ENCODE data around the gene KCNIP1. TPM values are rescaled to one million over a fixed set of nuclear protein-coding genes. Genes with fewer than 3 reads are reported as not detected.

KCNIP1 gene
- total RNA-seq, 1 experiment from 2014 or later: not detected

- no peak overlapping the region for H2AFZ ChIP-seq (ENCODE audit: low read depth, low read length, poor library complexity, severe bottlenecking)
- no peaks in the 10 kb centered on the region for H3K36me3 ChIP-seq (ENCODE audit: control insufficient read depth in 1 of 2, insufficient read depth in 2 of 2, low read length in 2 of 2)
- H3K9me3 ChIP-seq (ENCODE audit: control insufficient read depth in 1 of 2, insufficient read depth in 1 of 2, low read depth in 1 of 2, low read length in 2 of 2): no peaks in the 10 kb centered on the region
- no TSS peak for BruUV-seq (replicated peaks)
- RAD21 ChIA-PET (ENCODE audit: low non-redundant PET in 1 of 2, low total read pairs in 2 of 2, uncharacterized antibody in 2 of 2, unreplicated experiment in 2 of 2): no interaction called here
- H3K9me2 ChIP-seq (ENCODE audit: insufficient read depth): no peaks in the 10 kb centered on the region
- intact Hi-C loops (cut with micrococcal nuclease): no loop called here
- TF ChIP-seq ATF3 (IDR thresholded peaks at IDR 0.05) (no peak), ZNF274 (IDR thresholded peaks at IDR 0.05; ENCODE audit: low read depth, low read length) (no peak), POLR2A (IDR thresholded peaks at IDR 0.05; ENCODE audit: borderline replicate concordance, extremely low read depth, insufficient read depth, insufficient read length) (no peak), REST (IDR thresholded peaks at IDR 0.05; ENCODE audit: low read depth) (no peak), SIN3A (IDR thresholded peaks at IDR 0.05; ENCODE audit: low read depth) (no peak), ELF1 (IDR thresholded peaks at IDR 0.05; ENCODE audit: borderline replicate concordance, low read depth) (no peak), TCF7L2 (IDR thresholded peaks at IDR 0.05; ENCODE audit: borderline replicate concordance, extremely low read depth, insufficient read depth, insufficient read length) (no peak)
- no peaks in the 10 kb centered on the region for H3K4me1 ChIP-seq (ENCODE audit: control insufficient read depth in 1 of 2, insufficient read depth in 2 of 2, low read length in 2 of 2)
- H3K4me3 ChIP-seq (replicated peaks in 1 of 2; ENCODE audit: low read depth in 1 of 2, low read length in 2 of 2): no peak overlapping the region
- H3K79me2 ChIP-seq (ENCODE audit: insufficient read depth, low read length): no peaks in the 10 kb centered on the region
- 0 out of 2 replicates have a peak, but pooled peaks cover 3% of the 10 kb centered on the region for H3K27me3 ChIP-seq (ENCODE audit: insufficient read depth, low read length)
- no peak for ATAC-seq
- H3K9ac ChIP-seq (ENCODE audit: low read length): no peak overlapping the region
- CTCF ChIA-PET: no interaction called here
- H4K20me1 ChIP-seq (ENCODE audit: insufficient read depth): no peaks in the 10 kb centered on the region
- no peak overlapping the region for H3K4me2 ChIP-seq (ENCODE audit: low read length)
- no peak for DNase-seq (ENCODE audit: low read depth, low spot score)
- H3K27ac ChIP-seq (ENCODE audit: low read depth, low read length): no peak overlapping the region
- POLR2A ChIA-PET: no interaction called here
These were observed 253.4 kb downstream of the KCNIP1 start for GRCh38 chr5:170757182-170757601.
